Muscle layer of colon (tissue), 2 donors: ENCODE data around the gene PINK1.

Experiments
- H3K27ac ChIP-seq: one replicate; pipeline ENCODE4 v1.7.0; 2013; ENCODE audit warnings: low read depth, mild to moderate bottlenecking, low read length, moderate library complexity
- H3K27me3 ChIP-seq, 2 donors: one replicate each; pipeline ENCODE4 v1.7.0; 2013; ENCODE audit warnings: low read length in 2 of 2, mild to moderate bottlenecking in 2 of 2; ENCODE audit not compliant: insufficient read depth in 2 of 2, control insufficient read depth in 1 of 2
- H3K36me3 ChIP-seq: one replicate; pipeline ENCODE4 v1.7.0; 2013; ENCODE audit warnings: mild to moderate bottlenecking, low read length; ENCODE audit not compliant: insufficient read depth
- H3K4me1 ChIP-seq: one replicate; pipeline ENCODE4 v1.7.0; 2013; ENCODE audit warnings: mild to moderate bottlenecking, low read length; ENCODE audit not compliant: insufficient read depth
- H3K4me3 ChIP-seq, 2 donors: one replicate each; pipeline ENCODE4 v1.7.0; 2013; ENCODE audit warnings: low read length in 2 of 2, low read depth in 1 of 2, mild to moderate bottlenecking in 1 of 2, moderate library complexity in 1 of 2
- H3K9ac ChIP-seq: one replicate; pipeline ENCODE4 v1.7.0; 2013; ENCODE audit warnings: low read length
- H3K9me3 ChIP-seq: one replicate; pipeline ENCODE4 v1.7.0; 2013; ENCODE audit warnings: mild to moderate bottlenecking, low read length
- donor health status: abdominal sarcoma.
- donor health status: Adenocarcinoma of cecum.

Gene PINK1

GRCh38 chr1:20614131-20614579 lies 19.1 kb upstream of the PINK1 start:
- Histone ChIP-seq H3K4me3 (no peak overlapping the region), H3K36me3 (no peaks in the 10 kb centered on the region), H3K27ac (no peak overlapping the region), H3K9ac (no peak overlapping the region), H3K4me1 (peaks cover 17% of the 10 kb centered on the region), H3K27me3 (no peaks in the 10 kb centered on the region), H3K9me3 (no peaks in the 10 kb centered on the region)

GRCh38 chr1:20615946-20616846 lies 17.1 kb upstream of the PINK1 start:
- H3K9ac ChIP-seq = no peak overlapping the region
- no peak overlapping the region for H3K27ac ChIP-seq

GRCh38 chr1:20616847-20617487 lies 16.3 kb upstream of the PINK1 start:
- Histone ChIP-seq H3K9me3 (no peaks in the 10 kb centered on the region), H3K4me3 (no peak overlapping the region), H3K27ac (no peak overlapping the region)

More at GRCh38 chr1:20615946-20616846, 17.1 kb upstream of the PINK1 start:
- H3K9me3 ChIP-seq = no peaks in the 10 kb centered on the region
- no peaks in the 10 kb centered on the region for H3K36me3 ChIP-seq
- H3K27me3 ChIP-seq = no peaks in the 10 kb centered on the region
- H3K4me1 ChIP-seq = peaks cover 17% of the 10 kb centered on the region
- no peak overlapping the region for H3K4me3 ChIP-seq

DNA sequence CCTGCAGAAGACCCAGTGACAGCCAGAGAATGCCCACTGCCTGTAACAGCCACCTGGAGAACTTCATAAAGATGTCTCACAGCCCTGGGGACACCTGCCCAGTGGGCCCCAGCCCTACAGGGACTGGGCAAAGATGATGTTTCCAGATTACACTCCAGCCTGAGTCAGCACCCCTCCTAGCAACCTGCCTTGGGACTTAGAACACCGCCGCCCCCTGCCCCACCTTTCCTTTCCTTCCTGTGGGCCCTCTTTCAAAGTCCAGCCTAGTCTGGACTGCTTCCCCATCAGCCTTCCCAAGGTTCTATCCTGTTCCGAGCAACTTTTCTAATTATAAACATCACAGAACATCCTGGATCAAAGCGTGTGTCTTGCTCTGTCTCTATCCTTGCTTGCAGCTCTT lies 14.7 kb upstream of the PINK1 start:
- Histone ChIP-seq H3K4me3 (no peak overlapping the region), H3K27me3 (no peaks in the 10 kb centered on the region), H3K36me3 (no peaks in the 10 kb centered on the region), H3K4me1 (peaks cover 14% of the 10 kb centered on the region), H3K9me3 (no peaks in the 10 kb centered on the region), H3K9ac (no peak overlapping the region), H3K27ac (no peak overlapping the region)

More at GRCh38 chr1:20616847-20617487, 16.3 kb upstream of the PINK1 start:
- Histone ChIP-seq H3K9ac (no peak overlapping the region), H3K4me1 (peaks cover 17% of the 10 kb centered on the region), H3K36me3 (no peaks in the 10 kb centered on the region), H3K27me3 (no peaks in the 10 kb centered on the region)

GRCh38 chr1:20619999-20620398 lies 13.3 kb upstream of the PINK1 start:
- Histone ChIP-seq H3K9ac (no peak overlapping the region), H3K4me3 (no peak overlapping the region), H3K9me3 (no peaks in the 10 kb centered on the region), H3K36me3 (no peaks in the 10 kb centered on the region), H3K27ac (no peak overlapping the region), H3K4me1 (peaks cover 8% of the 10 kb centered on the region), H3K27me3 (no peaks in the 10 kb centered on the region)

- Histone ChIP-seq H3K9ac (no peak overlapping the region), H3K27ac (no peak overlapping the region), H3K9me3 (no peaks in the 10 kb centered on the region), H3K36me3 (no peaks in the 10 kb centered on the region), H3K27me3 (no peaks in the 10 kb centered on the region), H3K4me1 (peaks cover 5% of the 10 kb centered on the region), H3K4me3 (no peak overlapping the region)
These were observed 12.2 kb upstream of the PINK1 start for GRCh38 chr1:20621012-20621411.

GRCh38 chr1:20624709-20625108 lies 8.5 kb upstream of the PINK1 start:
- no peak overlapping the region for H3K4me3 ChIP-seq
- no peaks in the 10 kb centered on the region for H3K4me1 ChIP-seq
- no peaks in the 10 kb centered on the region for H3K36me3 ChIP-seq
- H3K27ac ChIP-seq = no peak overlapping the region
- no peak overlapping the region for H3K9ac ChIP-seq
- H3K27me3 ChIP-seq = no peaks in the 10 kb centered on the region
- no peaks in the 10 kb centered on the region for H3K9me3 ChIP-seq

DNA sequence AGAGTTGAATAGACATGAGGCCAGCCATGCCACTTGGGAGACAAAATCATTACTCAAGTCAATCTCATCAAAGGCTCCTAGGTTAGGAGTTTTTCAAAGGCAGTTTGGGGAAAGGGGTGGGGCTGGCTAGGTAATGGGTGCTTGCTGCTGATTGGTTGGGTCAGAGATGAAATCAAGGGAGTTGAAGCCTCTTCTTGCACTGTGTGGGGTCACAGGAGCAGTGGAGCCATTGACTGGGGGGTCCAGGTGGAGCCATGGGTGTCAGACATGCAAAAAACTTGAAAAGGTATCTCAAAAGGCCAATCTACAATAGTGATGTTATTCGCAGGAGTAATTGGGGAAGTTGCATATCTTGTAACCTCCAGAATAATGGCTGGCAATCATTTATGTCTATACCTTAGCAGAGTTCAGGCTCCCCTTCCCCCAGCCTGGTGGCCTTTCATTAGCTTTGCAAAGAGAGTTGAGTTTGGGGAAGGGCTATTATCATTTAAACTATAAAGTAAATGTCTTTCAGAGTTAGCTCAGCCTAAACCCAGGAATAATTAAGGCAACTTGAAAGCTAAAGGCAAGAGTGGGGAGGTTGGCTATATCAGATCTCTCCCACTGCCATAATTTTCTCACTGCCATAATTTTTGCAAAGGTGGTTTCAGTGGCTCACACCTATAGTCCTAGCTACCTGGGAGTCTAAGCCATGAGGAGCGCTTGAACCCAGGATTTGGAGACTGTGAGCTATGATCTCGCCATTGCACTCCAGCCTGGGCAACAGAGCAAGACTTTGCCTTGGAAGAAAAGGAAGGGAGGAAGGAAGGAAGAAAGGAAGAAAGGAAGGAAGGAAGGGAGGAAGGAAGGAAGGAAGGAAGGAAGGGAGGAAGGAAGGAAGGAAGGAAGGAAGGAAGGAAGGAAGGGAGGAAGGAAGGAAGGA lies 7.8 kb upstream of the PINK1 start:
- no peaks in the 10 kb centered on the region for H3K9me3 ChIP-seq
- no peaks in the 10 kb centered on the region for H3K4me1 ChIP-seq
- H3K36me3 ChIP-seq = no peaks in the 10 kb centered on the region
- H3K27ac ChIP-seq = no peak overlapping the region
- H3K27me3 ChIP-seq = no peaks in the 10 kb centered on the region
- no peak overlapping the region for H3K9ac ChIP-seq
- H3K4me3 ChIP-seq = no peak overlapping the region

- Histone ChIP-seq H3K27me3 (no peaks in the 10 kb centered on the region), H3K9ac (no peak overlapping the region), H3K4me3 (no peak overlapping the region), H3K27ac (no peak overlapping the region), H3K4me1 (no peaks in the 10 kb centered on the region), H3K36me3 (no peaks in the 10 kb centered on the region), H3K9me3 (no peaks in the 10 kb centered on the region)
These were observed 7.2 kb upstream of the PINK1 start for GRCh38 chr1:20626098-20626427.

GRCh38 chr1:20626524-20626923 lies 6.7 kb upstream of the PINK1 start:
- H3K4me3 ChIP-seq = no peak overlapping the region
- no peaks in the 10 kb centered on the region for H3K27me3 ChIP-seq
- no peak overlapping the region for H3K27ac ChIP-seq
- H3K9ac ChIP-seq = no peak overlapping the region
- no peaks in the 10 kb centered on the region for H3K36me3 ChIP-seq
- H3K4me1 ChIP-seq = no peaks in the 10 kb centered on the region
- H3K9me3 ChIP-seq = no peaks in the 10 kb centered on the region

GRCh38 chr1:20630729-20631128 lies 2.5 kb upstream of the PINK1 start:
- peaks cover 9% of the 10 kb centered on the region for H3K4me1 ChIP-seq
- H3K27ac ChIP-seq = no peak overlapping the region
- no peak overlapping the region for H3K9ac ChIP-seq
- no peaks in the 10 kb centered on the region for H3K9me3 ChIP-seq
- H3K27me3 ChIP-seq = no peaks in the 10 kb centered on the region
- no peak overlapping the region for H3K4me3 ChIP-seq
- H3K36me3 ChIP-seq = no peaks in the 10 kb centered on the region
